CD14-positive monocyte (primary cell): ENCODE data around the gene SLC10A7. TPM values are rescaled to one million over a fixed set of nuclear protein-coding genes. Genes with fewer than 3 reads are reported as not detected.

Experiments used
- DNase-seq, 3 donors: peaks; one replicate each; pipeline ENCODE4 v3.0.0-alpha.2; 2011 to 2022
- H2AFZ ChIP-seq: 2 replicates; pipeline ENCODE4 v1.6.0; 2012; ENCODE audit warnings: mild to moderate bottlenecking, low read depth, low read length, inconsistent platforms; ENCODE audit not compliant: insufficient read depth, poor library complexity, severe bottlenecking
- H3K27ac ChIP-seq, 2 donors: 1 replicate in 1 of 2; 2 replicates in 1 of 2; pipeline ENCODE4 v1.5.1; 2012 to 2013; ENCODE audit warnings: low read length in 2 of 2, control low read depth in 1 of 2, inconsistent platforms in 1 of 2, low read depth in 1 of 2, mild to moderate bottlenecking in 1 of 2
- H3K27me3 ChIP-seq, 2 donors: one replicate each; pipeline versions ENCODE4 v1.6.0 to v1.6.1; 2011 to 2013; ENCODE audit warnings: low read length in 2 of 2; ENCODE audit not compliant: control insufficient read depth in 2 of 2, insufficient read depth in 2 of 2
- H3K36me3 ChIP-seq, 2 donors: replicated peaks in 1 of 2; 1 replicate in 1 of 2; 2 replicates in 1 of 2; pipeline versions ENCODE4 v1.5.1 to v1.6.1; 2012 to 2013; ENCODE audit warnings: low read length in 2 of 2, control low read depth in 1 of 2, inconsistent platforms in 1 of 2, mild to moderate bottlenecking in 1 of 2; ENCODE audit not compliant: insufficient read depth in 2 of 2, control insufficient read depth in 1 of 2
- H3K4me1 ChIP-seq, 2 donors: 1 replicate in 1 of 2; 2 replicates in 1 of 2; pipeline versions ENCODE4 v1.5.1 to v1.6.1; 2012 to 2013; ENCODE audit warnings: low read length in 2 of 2, control low read depth in 1 of 2, inconsistent platforms in 1 of 2, mild to moderate bottlenecking in 1 of 2, moderate library complexity in 1 of 2; ENCODE audit not compliant: insufficient read depth in 2 of 2, control insufficient read depth in 1 of 2
- H3K4me2 ChIP-seq: replicated peaks from 2 replicates; pipeline ENCODE3; 2012; ENCODE audit warnings: low read length, moderate library complexity, mild to moderate bottlenecking; ENCODE audit not compliant: poor library complexity, severe bottlenecking; ENCODE audit errors: extremely low read depth
- H3K4me3 ChIP-seq, 3 experiments: fragments of 200-600 bp in 1 of 3; sonication (generic) in 1 of 3; replicated peaks in 1 of 3; 1 replicate in 2 of 3; 2 replicates in 1 of 3; pipeline ENCODE4 v1.5.1; 2011 to 2013; ENCODE audit warnings: low read length in 3 of 3, mild to moderate bottlenecking in 3 of 3, control low read depth in 2 of 3, low read depth in 2 of 3, inconsistent platforms in 1 of 3, moderate library complexity in 1 of 3
- H3K79me2 ChIP-seq: 2 replicates; pipeline ENCODE4 v1.6.0; 2012; ENCODE audit warnings: mild to moderate bottlenecking, control low read depth, inconsistent platforms, low read length, moderate library complexity; ENCODE audit not compliant: insufficient read depth
- H3K9ac ChIP-seq: 2 replicates; pipeline ENCODE4 v1.6.0; 2017; ENCODE audit warnings: low read length, mild to moderate bottlenecking; ENCODE audit not compliant: insufficient read depth, poor library complexity, severe bottlenecking
- H3K9me3 ChIP-seq, 2 donors: replicated peaks in 1 of 2; 1 replicate in 1 of 2; 2 replicates in 1 of 2; pipeline versions ENCODE4 v1.5.1 to v1.6.1; 2012 to 2013; ENCODE audit warnings: low read length in 2 of 2, control low read depth in 1 of 2; ENCODE audit not compliant: control insufficient read depth in 1 of 2, insufficient read depth in 1 of 2
- H4K20me1 ChIP-seq: 2 replicates; pipeline ENCODE4 v1.6.0; 2012; ENCODE audit warnings: mild to moderate bottlenecking, low read length, control low read depth, moderate library complexity; ENCODE audit not compliant: insufficient read depth
- H3K27ac Mint-ChIP-seq, 7 donors: one replicate each; pipeline ENCODE4 v1.8.0; 2020; ENCODE audit warnings: mild to moderate bottlenecking in 7 of 7, mixed read lengths in 7 of 7, moderate library complexity in 6 of 7, inconsistent platforms in 2 of 7
- H3K27me3 Mint-ChIP-seq, 3 donors: one replicate each; pipeline ENCODE4 v1.8.0; 2021 to 2022; ENCODE audit warnings: low read depth in 3 of 3, mild to moderate bottlenecking in 3 of 3, mixed read lengths in 3 of 3, moderate library complexity in 3 of 3, inconsistent platforms in 1 of 3
- H3K36me3 Mint-ChIP-seq, 2 donors: one replicate each; pipeline ENCODE4 v1.8.0; 2020; ENCODE audit warnings: mixed read lengths in 2 of 2, inconsistent platforms in 1 of 2, mild to moderate bottlenecking in 1 of 2
- H3K4me1 Mint-ChIP-seq: one replicate; pipeline ENCODE4 v1.8.0; 2020; ENCODE audit warnings: mild to moderate bottlenecking, mixed read lengths
- H3K4me3 Mint-ChIP-seq, 2 donors: one replicate each; pipeline ENCODE4 v1.8.0; 2020; ENCODE audit warnings: mild to moderate bottlenecking in 2 of 2, mixed read lengths in 2 of 2, moderate library complexity in 1 of 2
- H3K9me3 Mint-ChIP-seq, 7 donors: one replicate each; pipeline ENCODE4 v1.8.0; 2020 to 2022; ENCODE audit warnings: mixed read lengths in 7 of 7, mild to moderate bottlenecking in 6 of 7, moderate library complexity in 6 of 7, inconsistent platforms in 2 of 7
- CTCF ChIP-seq: fragments of 200-600 bp; IDR thresholded peaks from one replicate; pipeline ENCODE4 v1.8.0; 2022; ENCODE audit warnings: antibody characterized with exemption, mild to moderate bottlenecking
- WGBS: methylation state at CpG from one replicate; pipeline ENCODE4 v1.1.5; 2013; ENCODE audit warnings: missing lambda C conversion rate; ENCODE audit not compliant: insufficient coverage; 5-methylcytosine and 5-hydroxymethylcytosine counted together
- intact Hi-C, 2 donors: fragments of 100-400 bp; cut with micrococcal nuclease; formaldehyde crosslinking; loops; one replicate each; pipeline versions ENCODE4 v1.15.0 to v1.15.1; 2023
- polyA plus RNA-seq, 3 donors: library from polyadenylated mRNA; depleted of rRNA in 1 of 3; unstranded in 2 of 3; stranded (reverse) in 1 of 3; fragments of 300-500 nt in 2 of 3; fragments of >200 nt in 1 of 3; fragmentation: Illumina TruSeq in 2 of 3; gene quantifications; 1 replicate in 2 of 3; 2 replicates in 1 of 3; pipeline ENCODE4 v1.2.3, GENCODE V29; 2012 to 2021

Gene SLC10A7
- polyA plus RNA-seq, 3 donors: 6.6 to 8.3 (median 6.8) TPM

GRCh38 chr4:146291313-146291712 lies 230.4 kb downstream of the SLC10A7 start:
- intact Hi-C loops: no loop called here
- H3K4me1 ChIP-seq: peaks cover 16 to 19% of the 10 kb centered on the region in 2 donors
- DNase-seq: no peak
- no peak overlapping the region for H3K27ac ChIP-seq
- Mint-ChIP-seq H3K36me3 (peaks cover 4 to 14% of the 10 kb centered on the region in 2 donors), H3K4me1 (peaks cover 11% of the 10 kb centered on the region), H3K27me3 (no peaks in the 10 kb centered on the region), H3K27ac (no peak overlapping the region), H3K9me3 (peaks cover 0 to 3% (median 0%) of the 10 kb centered on the region in 7 donors), H3K4me3 (no peak overlapping the region)
- H3K9ac ChIP-seq: no peak overlapping the region
- WGBS: 100% methylated on average over 1 of the region's 1 CpG
- no peaks in the 10 kb centered on the region for H3K27me3 ChIP-seq
- H3K9me3 ChIP-seq: no peaks in the 10 kb centered on the region
- peaks cover 0 to 12% of the 10 kb centered on the region in 2 donors for H3K36me3 ChIP-seq
- no peaks in the 10 kb centered on the region for H4K20me1 ChIP-seq
- no peak for TF ChIP-seq CTCF
- H2AFZ ChIP-seq: no peak overlapping the region
- no peak overlapping the region for H3K4me2 ChIP-seq
- no peaks in the 10 kb centered on the region for H3K79me2 ChIP-seq
- H3K4me3 ChIP-seq: no peak overlapping the region

- H3K27ac Mint-ChIP-seq: peak overlapping the region in 3 of 7 donors; percentile 29 to 65 (median 49)
- Histone ChIP-seq H4K20me1 (no peaks in the 10 kb centered on the region), H2AFZ (no peak overlapping the region), H3K4me1 (peaks cover 16 to 28% of the 10 kb centered on the region in 2 donors), H3K27ac (peak overlapping the region in 1 of 2 donors; percentile 57), H3K9ac (no peak overlapping the region), H3K27me3 (no peaks in the 10 kb centered on the region), H3K4me3 (no peak overlapping the region), H3K79me2 (no peaks in the 10 kb centered on the region), H3K9me3 (no peaks in the 10 kb centered on the region), H3K36me3 (peaks cover 0 to 9% of the 10 kb centered on the region in 2 donors), H3K4me2 (peak overlapping the region; percentile 27)
- no peaks in the 10 kb centered on the region for H3K27me3 Mint-ChIP-seq
- H3K36me3 Mint-ChIP-seq: peaks cover 4 to 11% of the 10 kb centered on the region in 2 donors
- peak; percentile 44 to 60 (median 53) for DNase-seq
- intact Hi-C loops: no loop called here
- H3K4me1 Mint-ChIP-seq: peaks cover 11% of the 10 kb centered on the region
- no peak overlapping the region for H3K4me3 Mint-ChIP-seq
- peaks cover 0 to 3% (median 0%) of the 10 kb centered on the region in 7 donors for H3K9me3 Mint-ChIP-seq
- no peak for TF ChIP-seq CTCF
- 0% methylated on average over 1 of the region's 4 CpGs for WGBS
Measured at GRCh38 chr4:146288193-146288592, 233.5 kb downstream of the SLC10A7 start.
